WTC11 (cell line): ENCODE data around the gene SEMA6B. TPM values are rescaled to one million over a fixed set of nuclear protein-coding genes. Genes with fewer than 3 reads are reported as not detected.

Source experiments
- ATAC-seq: fragments of 200-7000 bp; cut with Tn5 transposase; 2 replicates; pipeline ENCODE4 v1.10.0; 2021; ENCODE audit warnings: mild to moderate bottlenecking, moderate library complexity
- CTCF ChIA-PET: fragments of 300-600 bp; sonication (Branson Sonifier 250); formaldehyde crosslinking; loops from one replicate; lab custom pipeline; 2021; ENCODE audit warnings: antibody characterized with exemption; lab: Charles Lee
- POLR2A ChIA-PET: fragments of 350-600 bp; sonication (Branson Sonifier 250); formaldehyde crosslinking; loops from one replicate; lab custom pipeline; 2021; ENCODE audit warnings: antibody characterized with exemption; lab: Charles Lee
- DNase-seq: peaks from one replicate; pipeline ENCODE4 v3.0.0; 2021; ENCODE audit warnings: low spot score
- H3K27ac Mint-ChIP-seq: 2 replicates; pipeline ENCODE4 v1.8.0; 2021; ENCODE audit warnings: mixed read lengths
- H3K27me3 Mint-ChIP-seq: 2 replicates; pipeline ENCODE4 v1.8.0; 2021; ENCODE audit warnings: low read depth, mild to moderate bottlenecking, moderate library complexity, mixed read lengths
- H3K36me3 Mint-ChIP-seq: 2 replicates; pipeline ENCODE4 v1.8.0; 2021; ENCODE audit warnings: mixed read lengths
- H3K4me1 Mint-ChIP-seq: 2 replicates; pipeline ENCODE4 v1.8.0; 2022; ENCODE audit warnings: mixed read lengths
- H3K4me3 Mint-ChIP-seq: 2 replicates; pipeline ENCODE4 v1.8.0; 2021; ENCODE audit warnings: mild to moderate bottlenecking, moderate library complexity, mixed read lengths
- H3K9me3 Mint-ChIP-seq: 2 replicates; pipeline ENCODE4 v1.8.0; 2021; ENCODE audit warnings: mixed read lengths
- CREB1 ChIP-seq: sonication (generic); formaldehyde crosslinking; IDR thresholded peaks from 2 replicates; pipeline ENCODE4 v1.8.0; 2023; ENCODE audit warnings: mild to moderate bottlenecking, missing genetic modification reagents
- ETV6 ChIP-seq: sonication (generic); formaldehyde crosslinking; IDR thresholded peaks from 2 replicates; pipeline ENCODE4 v1.8.1; 2022; ENCODE audit warnings: mild to moderate bottlenecking, missing genetic modification reagents
- GABPB1 ChIP-seq: sonication (generic); formaldehyde crosslinking; IDR thresholded peaks from 2 replicates; pipeline ENCODE4 v1.8.1; 2023; ENCODE audit warnings: mild to moderate bottlenecking, missing genetic modification reagents
- GTF2I ChIP-seq: fragments of 250-450 bp; sonication (Bioruptor Pico); conservative IDR thresholded peaks from 2 replicates; pipeline ENCODE4 v1.4.0; 2021; ENCODE audit warnings: mild to moderate bottlenecking
- HMGA2 ChIP-seq: fragments of 250-450 bp; sonication (Bioruptor Pico); IDR thresholded peaks from 2 replicates; pipeline ENCODE4 v1.4.0; 2021; ENCODE audit warnings: mild to moderate bottlenecking, moderate library complexity
- HMGXB4 ChIP-seq: sonication (generic); formaldehyde crosslinking; IDR thresholded peaks from 2 replicates; pipeline ENCODE4 v1.8.1; 2023; ENCODE audit warnings: mild to moderate bottlenecking, moderate library complexity, missing genetic modification reagents
- IRF2 ChIP-seq: sonication (generic); formaldehyde crosslinking; IDR thresholded peaks from 2 replicates; pipeline ENCODE4 v1.8.0; 2022; ENCODE audit warnings: low read depth, missing genetic modification reagents, borderline replicate concordance
- NFYB ChIP-seq: sonication (generic); formaldehyde crosslinking; conservative IDR thresholded peaks from 2 replicates; pipeline ENCODE4 v1.8.0; 2022; ENCODE audit warnings: low read depth, missing genetic modification reagents
- PREB ChIP-seq: sonication (generic); formaldehyde crosslinking; IDR thresholded peaks from 2 replicates; pipeline ENCODE4 v1.8.1; 2022; ENCODE audit warnings: mild to moderate bottlenecking, missing genetic modification reagents, moderate library complexity, borderline replicate concordance
- SMAD3 ChIP-seq: sonication (generic); formaldehyde crosslinking; IDR thresholded peaks from 2 replicates; pipeline ENCODE4 v1.8.0; 2022; ENCODE audit warnings: missing genetic modification reagents, mild to moderate bottlenecking, borderline replicate concordance
- SMAD4 ChIP-seq: sonication (generic); formaldehyde crosslinking; IDR thresholded peaks from 2 replicates; pipeline ENCODE4 v1.8.0; 2022; ENCODE audit warnings: mild to moderate bottlenecking, missing genetic modification reagents
- TCF7 ChIP-seq: sonication (generic); formaldehyde crosslinking; IDR thresholded peaks from 2 replicates; pipeline ENCODE4 v1.8.0; 2022; ENCODE audit warnings: mild to moderate bottlenecking, low read depth, missing genetic modification reagents, moderate library complexity
- TP53 ChIP-seq: sonication (generic); formaldehyde crosslinking; IDR thresholded peaks from 2 replicates; pipeline ENCODE4 v1.8.1; 2023; ENCODE audit warnings: mild to moderate bottlenecking, missing genetic modification reagents
- USF1 ChIP-seq: sonication (generic); formaldehyde crosslinking; IDR thresholded peaks from 2 replicates; pipeline ENCODE4 v1.8.0; 2022; ENCODE audit warnings: mild to moderate bottlenecking, missing genetic modification reagents
- ZNF232 ChIP-seq: sonication (generic); formaldehyde crosslinking; IDR thresholded peaks from 2 replicates; pipeline ENCODE4 v1.8.0; 2022; ENCODE audit warnings: mild to moderate bottlenecking, missing genetic modification reagents
- ZNF281 ChIP-seq: sonication (generic); formaldehyde crosslinking; IDR thresholded peaks from 2 replicates; pipeline ENCODE4 v1.8.0; 2023; ENCODE audit warnings: mild to moderate bottlenecking, missing genetic modification reagents
- ZNF396 ChIP-seq: fragments of 250-450 bp; sonication (Bioruptor Pico); IDR thresholded peaks from 2 replicates; pipeline ENCODE4 v1.8.0; 2021; ENCODE audit warnings: mild to moderate bottlenecking, moderate library complexity, borderline replicate concordance
- ZNF423 ChIP-seq: fragments of 250-450 bp; sonication (Bioruptor Pico); IDR thresholded peaks from 2 replicates; pipeline ENCODE4 v2.1.2; 2022; ENCODE audit warnings: mild to moderate bottlenecking, moderate library complexity
- ZNF671 ChIP-seq: fragments of 250-450 bp; sonication (Bioruptor Pico); IDR thresholded peaks from 2 replicates; pipeline ENCODE4 v1.8.0; 2021; ENCODE audit warnings: mild to moderate bottlenecking
- ZSCAN18 ChIP-seq: fragments of 250-450 bp; sonication (Bioruptor Pico); IDR thresholded peaks from 2 replicates; pipeline ENCODE4 v2.1.2; 2022; ENCODE audit warnings: mild to moderate bottlenecking, moderate library complexity
- total RNA-seq: library from RNA; stranded (reverse); gene quantifications from 3 replicates; pipeline ENCODE4 v1.2.3, GENCODE V29; 2021
- TF ChIP-seq, protein P1 (sequence below): fragments of 250-450 bp; sonication (Bioruptor Pico); IDR thresholded peaks from 2 replicates; pipeline ENCODE4 v1.9.0; 2021; ENCODE audit warnings: mild to moderate bottlenecking
- TF ChIP-seq, protein P2 (sequence below): sonication (generic); formaldehyde crosslinking; IDR thresholded peaks from 2 replicates; pipeline ENCODE4 v1.8.0; 2023; ENCODE audit warnings: missing genetic modification reagents

SEMA6B gene
- total RNA-seq, 1 experiment from 2014 or later, result 45.1 TPM

GRCh38 chr19:4534836-4535658 lies 24.4 kb downstream of the SEMA6B start, which contains the start of gene PLIN5 (continued):
- TF ChIP-seq CREB1 (CRISPR knock-in tag) (no peak), TCF7 (CRISPR knock-in tag) (no peak), USF1 (CRISPR knock-in tag) (no peak; the same call in 1 of the 2 replicates), ETV6 (CRISPR knock-in tag) (no peak)
- TF ChIP-seq, protein P1, sequence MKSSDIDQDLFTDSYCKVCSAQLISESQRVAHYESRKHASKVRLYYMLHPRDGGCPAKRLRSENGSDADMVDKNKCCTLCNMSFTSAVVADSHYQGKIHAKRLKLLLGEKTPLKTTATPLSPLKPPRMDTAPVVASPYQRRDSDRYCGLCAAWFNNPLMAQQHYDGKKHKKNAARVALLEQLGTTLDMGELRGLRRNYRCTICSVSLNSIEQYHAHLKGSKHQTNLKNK (CRISPR knock-in tag), result no peak

DNA sequence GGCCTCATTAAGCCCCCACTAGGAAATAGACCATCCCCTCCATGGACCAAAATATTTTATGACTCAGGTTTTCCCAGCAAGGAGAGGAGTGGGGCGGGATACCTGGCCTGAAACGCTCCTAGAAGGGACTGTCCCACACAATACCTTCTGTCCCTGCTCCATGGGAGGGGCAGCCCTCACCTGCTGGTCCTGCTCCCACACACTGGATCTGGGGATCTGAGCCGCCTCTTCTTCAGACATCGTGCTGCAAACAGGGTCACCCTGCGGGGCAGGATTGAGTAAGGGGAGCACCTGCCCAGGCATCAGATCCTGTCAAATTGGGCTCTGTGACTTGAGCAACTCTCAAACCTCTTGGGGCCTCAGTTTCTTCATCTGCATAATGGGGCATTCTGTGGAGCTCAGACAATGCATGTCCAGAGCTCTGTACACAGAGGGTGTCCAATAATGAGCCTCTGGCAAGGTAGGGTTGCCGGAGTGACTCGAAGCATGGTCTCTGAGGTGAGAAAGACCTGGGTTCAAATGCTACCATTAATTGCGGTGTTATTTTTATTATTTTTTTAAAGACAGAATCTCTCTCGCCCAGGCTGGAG lies 25.6 kb downstream of the SEMA6B start:
- no peaks in the 10 kb centered on the region for H3K4me1 Mint-ChIP-seq
- H3K27me3 Mint-ChIP-seq, result peaks cover 53% of the 10 kb centered on the region
- ChIA-PET CTCF (interaction anchor here (0.5 to 11.1 kb wide), 12 partner anchors 9 to 360 kb away, joined by 4 to 285 read pairs (median 8); partner anchors contain the start of gene PLIN4), POLR2A (interaction anchor here (1.4 to 1.8 kb wide), 2 partner anchors 9 to 26 kb away, joined by 4 to 9 read pairs; no protein-coding TSS in a partner anchor)
- no peaks in the 10 kb centered on the region for H3K36me3 Mint-ChIP-seq
- H3K9me3 Mint-ChIP-seq, result no peaks in the 10 kb centered on the region
- ATAC-seq (no peak), DNase-seq (no peak)
- no peak overlapping the region for H3K27ac Mint-ChIP-seq
- no peak overlapping the region for H3K4me3 Mint-ChIP-seq
- no peak for TF ChIP-seq ZNF671
- TF ChIP-seq SMAD4 (CRISPR knock-in tag), result no peak
- TF ChIP-seq SMAD3, result no peak
- TF ChIP-seq USF1 (CRISPR knock-in tag), result no peak
- TF ChIP-seq ZSCAN18 (CRISPR knock-in tag), result no peak
- no peak for TF ChIP-seq PREB (CRISPR knock-in tag)
- no peak for TF ChIP-seq GABPB1
- TF ChIP-seq TP53 (CRISPR knock-in tag), result no peak
- no peak for TF ChIP-seq HMGXB4 (CRISPR knock-in tag)
- TF ChIP-seq, protein P1 (CRISPR knock-in tag), result no peak
- no peak for TF ChIP-seq ZNF396

DNA sequence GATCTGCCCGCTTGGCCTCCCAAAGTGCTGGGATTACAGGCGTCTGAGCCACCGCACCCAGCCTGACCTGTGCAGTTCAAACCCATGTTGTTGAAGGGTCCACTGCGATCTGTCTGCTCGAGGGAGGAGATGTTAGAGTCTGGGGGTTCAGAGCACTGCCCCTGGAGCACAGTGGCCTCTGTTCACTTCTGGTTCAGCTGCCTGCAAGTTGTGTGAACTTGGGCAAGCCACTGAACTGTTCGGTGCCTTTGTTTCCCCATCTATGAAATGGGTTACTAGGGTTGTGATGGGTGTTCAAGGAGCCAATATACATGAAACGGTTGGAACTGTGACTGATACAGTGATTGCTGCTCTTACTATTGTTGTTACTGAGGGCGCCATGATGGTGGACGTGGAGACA lies 26.1 kb downstream of the SEMA6B start:
- Mint-ChIP-seq H3K27ac (no peak overlapping the region), H3K9me3 (no peaks in the 10 kb centered on the region), H3K36me3 (no peaks in the 10 kb centered on the region), H3K4me1 (no peaks in the 10 kb centered on the region), H3K27me3 (peaks cover 49% of the 10 kb centered on the region), H3K4me3 (no peak overlapping the region)
- DNase-seq (no peak), ATAC-seq (no peak)
- CTCF ChIA-PET, result interaction anchor here (11.1 kb wide), 1 partner anchor 9 kb away, joined by 285 read pairs; no protein-coding TSS in a partner anchor
- POLR2A ChIA-PET, result no interaction called here
- TF ChIP-seq GTF2I (CRISPR knock-in tag), result no peak
- TF ChIP-seq ZNF423 (CRISPR knock-in tag), result no peak
- TF ChIP-seq IRF2 (CRISPR knock-in tag), result no peak
- TF ChIP-seq HMGA2 (CRISPR knock-in tag), result no peak
- no peak for TF ChIP-seq ZNF232 (CRISPR knock-in tag)
- no peak for TF ChIP-seq ZNF671
- no peak for TF ChIP-seq GABPB1
- no peak for TF ChIP-seq ZNF281 (CRISPR knock-in tag)
- TF ChIP-seq, protein P2, sequence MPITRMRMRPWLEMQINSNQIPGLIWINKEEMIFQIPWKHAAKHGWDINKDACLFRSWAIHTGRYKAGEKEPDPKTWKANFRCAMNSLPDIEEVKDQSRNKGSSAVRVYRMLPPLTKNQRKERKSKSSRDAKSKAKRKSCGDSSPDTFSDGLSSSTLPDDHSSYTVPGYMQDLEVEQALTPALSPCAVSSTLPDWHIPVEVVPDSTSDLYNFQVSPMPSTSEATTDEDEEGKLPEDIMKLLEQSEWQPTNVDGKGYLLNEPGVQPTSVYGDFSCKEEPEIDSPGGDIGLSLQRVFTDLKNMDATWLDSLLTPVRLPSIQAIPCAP (CRISPR knock-in tag), result no peak
- no peak for TF ChIP-seq NFYB (CRISPR knock-in tag)
